DND-41 (cell line): ENCODE measurements around the gene ADCY7.

Experiments
- ATAC-seq: fragments of 200-7000 bp; cut with Tn5 transposase; 3 replicates; pipeline ENCODE4 v1.9.1; 2021; ENCODE audit warnings: low read depth; ENCODE audit not compliant: insufficient read depth
- DNase-seq: peaks from one replicate; pipeline ENCODE4 v3.0.0-alpha.2; 2020
- H2AFZ ChIP-seq: 2 replicates; pipeline ENCODE4 v1.6.0; 2012; ENCODE audit warnings: low read depth, low read length
- H3K27ac ChIP-seq: 2 replicates; pipeline ENCODE4 v1.5.1; 2012; ENCODE audit warnings: low read length, inconsistent platforms
- H3K27me3 ChIP-seq: fragments of 200-600 bp; sonication (generic); 2 replicates; pipeline ENCODE4 v1.6.0; 2012; ENCODE audit warnings: low read length, mild to moderate bottlenecking, inconsistent platforms; ENCODE audit not compliant: insufficient read depth, poor library complexity
- H3K36me3 ChIP-seq: 2 replicates; pipeline ENCODE4 v1.5.1; 2012; ENCODE audit warnings: low read length, inconsistent platforms; ENCODE audit not compliant: insufficient read depth
- H3K4me1 ChIP-seq: 2 replicates; pipeline ENCODE4 v1.5.1; 2012; ENCODE audit warnings: mild to moderate bottlenecking, low read length; ENCODE audit not compliant: insufficient read depth
- H3K4me2 ChIP-seq: 2 replicates; pipeline ENCODE4 v1.6.0; 2012; ENCODE audit warnings: mild to moderate bottlenecking, moderate library complexity, low read length, inconsistent platforms; ENCODE audit not compliant: insufficient read depth
- H3K4me3 ChIP-seq, 2 experiments: fragments of 200-600 bp in 1 of 2; shearing (Covaris generic) in 1 of 2; 2 replicates each; pipeline ENCODE4 v1.5.1; 2012 to 2016; ENCODE audit warnings: inconsistent platforms in 2 of 2, low read length in 2 of 2, mild to moderate bottlenecking in 2 of 2, low read depth in 1 of 2, moderate library complexity in 1 of 2
- H3K79me2 ChIP-seq: 2 replicates; pipeline ENCODE4 v1.6.0; 2012; ENCODE audit warnings: low read length, inconsistent platforms; ENCODE audit not compliant: insufficient read depth
- H3K9ac ChIP-seq: 2 replicates; pipeline ENCODE4 v1.6.0; 2012; ENCODE audit warnings: low read depth, mild to moderate bottlenecking, inconsistent platforms, low read length, moderate library complexity
- H3K9me3 ChIP-seq: 2 replicates; pipeline ENCODE4 v1.5.1; 2012; ENCODE audit warnings: low read length, moderate library complexity, mild to moderate bottlenecking, inconsistent platforms; ENCODE audit not compliant: insufficient read depth, severe bottlenecking
- H4K20me1 ChIP-seq: 2 replicates; pipeline ENCODE4 v1.6.0; 2012; ENCODE audit warnings: low read length; ENCODE audit not compliant: insufficient read depth
- EZH2 ChIP-seq: IDR thresholded peaks from 3 replicates; pipeline ENCODE4 v1.6.1; 2012; ENCODE audit warnings: borderline replicate concordance, low read depth, mild to moderate bottlenecking, moderate library complexity, low read length, inconsistent platforms; ENCODE audit not compliant: severe bottlenecking
- TF ChIP-seq, protein P1 (sequence below): IDR thresholded peaks from 2 replicates; pipeline ENCODE4 v1.5.1; 2012; ENCODE audit warnings: borderline replicate concordance, low read length, moderate library complexity, mild to moderate bottlenecking; ENCODE audit not compliant: poor library complexity, severe bottlenecking; ENCODE audit errors: extremely low read depth

Gene ADCY7

DNA sequence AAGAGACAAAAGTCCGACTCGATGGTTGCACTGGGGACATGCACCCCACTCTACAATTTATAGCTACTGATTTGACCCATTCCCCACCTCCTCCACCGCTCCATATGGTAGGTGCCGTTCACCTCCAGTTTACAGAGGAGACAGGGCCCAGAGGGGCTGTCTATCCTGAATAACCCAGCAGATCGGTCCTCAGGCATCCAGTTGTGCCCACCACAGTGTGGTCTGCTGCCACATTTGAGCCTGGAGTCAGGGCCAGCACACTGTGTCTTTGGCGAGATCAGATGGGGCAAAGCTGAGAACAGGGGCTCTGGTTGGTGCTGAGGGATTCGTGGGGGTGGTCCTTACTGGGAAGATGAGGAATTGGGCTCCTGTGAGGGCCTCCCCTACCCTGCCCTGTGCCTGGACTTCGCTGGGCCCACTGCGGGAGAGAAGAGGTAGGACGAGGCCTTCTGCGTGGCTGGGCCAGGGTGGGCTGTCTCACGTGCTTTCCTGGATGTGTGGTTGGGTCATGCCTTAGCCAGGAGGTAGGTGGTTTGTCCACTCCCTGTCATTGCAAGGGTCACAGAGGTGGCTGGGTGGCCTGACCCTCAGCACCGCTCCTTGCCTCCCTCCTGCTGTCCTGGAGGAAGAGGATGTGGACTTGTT, 2.8 kb downstream of the ADCY7 start:
- Histone ChIP-seq H3K36me3 (no peaks in the 10 kb centered on the region), H3K27ac (no peak overlapping the region), H3K9me3 (no peaks in the 10 kb centered on the region), H4K20me1 (no peaks in the 10 kb centered on the region), H3K27me3 (no peaks in the 10 kb centered on the region), H3K4me3 (no peak overlapping the region), H2AFZ (no peak overlapping the region), H3K4me2 (no peak overlapping the region), H3K79me2 (no peaks in the 10 kb centered on the region), H3K9ac (no peak overlapping the region), H3K4me1 (peaks cover 32% of the 10 kb centered on the region)
- TF ChIP-seq, protein P1, sequence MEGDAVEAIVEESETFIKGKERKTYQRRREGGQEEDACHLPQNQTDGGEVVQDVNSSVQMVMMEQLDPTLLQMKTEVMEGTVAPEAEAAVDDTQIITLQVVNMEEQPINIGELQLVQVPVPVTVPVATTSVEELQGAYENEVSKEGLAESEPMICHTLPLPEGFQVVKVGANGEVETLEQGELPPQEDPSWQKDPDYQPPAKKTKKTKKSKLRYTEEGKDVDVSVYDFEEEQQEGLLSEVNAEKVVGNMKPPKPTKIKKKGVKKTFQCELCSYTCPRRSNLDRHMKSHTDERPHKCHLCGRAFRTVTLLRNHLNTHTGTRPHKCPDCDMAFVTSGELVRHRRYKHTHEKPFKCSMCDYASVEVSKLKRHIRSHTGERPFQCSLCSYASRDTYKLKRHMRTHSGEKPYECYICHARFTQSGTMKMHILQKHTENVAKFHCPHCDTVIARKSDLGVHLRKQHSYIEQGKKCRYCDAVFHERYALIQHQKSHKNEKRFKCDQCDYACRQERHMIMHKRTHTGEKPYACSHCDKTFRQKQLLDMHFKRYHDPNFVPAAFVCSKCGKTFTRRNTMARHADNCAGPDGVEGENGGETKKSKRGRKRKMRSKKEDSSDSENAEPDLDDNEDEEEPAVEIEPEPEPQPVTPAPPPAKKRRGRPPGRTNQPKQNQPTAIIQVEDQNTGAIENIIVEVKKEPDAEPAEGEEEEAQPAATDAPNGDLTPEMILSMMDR, result no peak
- TF ChIP-seq EZH2, result no peak
- ATAC-seq (no peak), DNase-seq (no peak)

DNA sequence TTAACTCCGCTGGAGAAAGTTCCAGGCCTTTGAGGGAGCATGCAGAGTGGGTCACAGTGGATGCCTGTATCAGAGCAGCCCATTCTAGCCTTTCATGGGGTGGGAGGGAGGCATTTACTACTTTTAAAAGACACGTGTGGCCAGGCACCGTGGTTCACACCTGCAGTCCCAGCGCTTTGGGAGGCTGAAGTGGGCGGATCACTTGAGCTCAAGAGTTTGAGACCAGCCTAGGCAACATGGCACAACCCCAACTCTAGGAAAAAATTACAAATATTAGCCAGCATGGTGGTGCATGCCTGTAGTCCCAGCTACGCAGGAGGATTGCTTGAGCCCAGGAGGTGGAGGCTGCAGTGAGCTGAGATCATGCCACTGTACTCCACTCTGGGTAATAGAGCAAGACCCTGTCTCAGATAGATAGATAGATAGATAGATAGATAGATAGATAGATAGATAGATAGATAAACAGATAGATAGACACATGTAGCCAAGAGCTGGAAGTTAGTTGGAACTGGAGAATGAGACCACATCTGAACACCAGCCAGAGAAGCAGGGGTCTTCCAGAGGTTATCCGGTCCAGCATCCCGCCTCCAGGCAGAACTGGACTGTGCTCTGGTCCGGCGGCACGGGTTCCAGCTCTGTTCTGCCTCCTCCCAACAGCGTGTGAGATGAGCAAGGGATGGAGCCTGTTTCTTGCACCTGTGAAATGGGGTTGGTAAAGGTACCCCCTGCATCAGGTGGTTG, 3.6 kb downstream of the ADCY7 start:
- Histone ChIP-seq H3K4me3 (no peak overlapping the region), H3K4me2 (no peak overlapping the region), H3K27ac (no peak overlapping the region), H3K9ac (no peak overlapping the region), H2AFZ (no peak overlapping the region), H3K27me3 (no peaks in the 10 kb centered on the region), H3K79me2 (no peaks in the 10 kb centered on the region), H3K9me3 (no peaks in the 10 kb centered on the region), H4K20me1 (0 out of 2 replicates have a peak, but pooled peaks cover 4% of the 10 kb centered on the region), H3K4me1 (peaks cover 32% of the 10 kb centered on the region), H3K36me3 (no peaks in the 10 kb centered on the region)
- TF ChIP-seq EZH2, result no peak
- TF ChIP-seq, protein P1, result no peak
- DNase-seq (no peak), ATAC-seq (no peak)

DNA sequence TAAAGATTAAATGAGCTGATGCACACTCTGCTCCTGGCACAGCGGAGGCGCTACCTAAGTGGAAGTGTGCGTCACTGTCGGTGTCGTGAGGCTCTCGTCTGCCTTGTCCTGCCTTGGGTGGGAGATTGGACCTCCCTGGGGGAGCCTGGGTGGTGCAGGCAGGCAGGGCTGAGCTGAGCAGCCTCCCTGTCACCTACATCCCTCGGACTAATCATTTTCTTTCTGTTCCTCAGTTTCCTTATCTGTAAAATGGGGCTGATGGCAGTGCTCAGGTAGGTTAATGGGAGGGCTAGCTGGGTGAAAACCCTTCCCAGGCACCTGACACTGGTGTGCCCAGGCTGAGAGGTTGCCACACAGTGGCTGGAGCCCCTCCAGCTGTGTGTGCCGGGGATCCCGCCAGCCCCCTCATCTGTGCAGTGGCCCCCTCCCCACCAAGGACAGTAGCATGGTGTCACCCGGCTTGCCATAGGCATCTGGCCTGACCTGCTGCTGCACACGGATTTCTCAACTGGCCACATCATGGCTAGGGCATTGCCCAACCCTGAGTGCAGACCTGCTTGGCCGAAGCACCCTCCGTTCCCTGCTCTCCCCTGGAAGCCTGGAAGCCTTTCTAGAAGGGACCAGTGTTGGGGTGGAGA, 4.3 kb downstream of the ADCY7 start:
- Histone ChIP-seq H3K79me2 (no peaks in the 10 kb centered on the region), H3K4me2 (no peak overlapping the region), H4K20me1 (0 out of 2 replicates have a peak, but pooled peaks cover 4% of the 10 kb centered on the region), H3K4me1 (peaks cover 27% of the 10 kb centered on the region), H3K9me3 (no peaks in the 10 kb centered on the region), H3K9ac (no peak overlapping the region), H3K36me3 (no peaks in the 10 kb centered on the region), H2AFZ (no peak overlapping the region), H3K27me3 (no peaks in the 10 kb centered on the region), H3K4me3 (no peak overlapping the region), H3K27ac (no peak overlapping the region)
- no peak for DNase-seq
- ATAC-seq, result no peak
- TF ChIP-seq EZH2, result no peak
- TF ChIP-seq, protein P1, result no peak
